Left lung (tissue), 10 donors: ENCODE results near the gene GSTCD. TPM values are rescaled to one million over a fixed set of nuclear protein-coding genes. Genes with fewer than 3 reads are reported as not detected.
"Not testable (repeated sequence)": the region's sequence is repeated elsewhere in the genome, so short reads cannot be mapped to it uniquely, and the experiment has no call there.

Experiments used
- ATAC-seq: fragments of 200-7000 bp; cut with Tn5 transposase; one replicate; pipeline ENCODE4 v1.9.1; 2020; ENCODE audit warnings: moderate library complexity
- DNase-seq, 4 donors: peaks; one replicate each; pipeline ENCODE4 v3.0.0-alpha.2; 2013 to 2020
- H3K27ac ChIP-seq, 2 donors: fragments of 200-600 bp; sonication (generic) in 1 of 2; one replicate each; pipeline versions ENCODE4 v1.5.0 to v1.8.0; 2020 to 2021
- H3K27me3 ChIP-seq, 2 donors: fragments of 200-600 bp; sonication (generic) in 1 of 2; one replicate each; pipeline versions ENCODE4 v1.5.0 to v1.8.0; 2020 to 2021
- H3K36me3 ChIP-seq, 2 donors: fragments of 200-600 bp; sonication (generic) in 1 of 2; one replicate each; pipeline versions ENCODE4 v1.5.0 to v1.8.0; 2020 to 2021
- H3K4me1 ChIP-seq, 2 donors: fragments of 200-600 bp; one replicate each; pipeline ENCODE4 v1.8.0; 2021
- H3K4me3 ChIP-seq, 2 donors: fragments of 200-600 bp; sonication (generic) in 1 of 2; one replicate each; pipeline versions ENCODE4 v1.5.0 to v1.8.0; 2020 to 2021; ENCODE audit warnings: mild to moderate bottlenecking in 1 of 2
- H3K9me3 ChIP-seq, 2 donors: fragments of 200-600 bp; sonication (generic) in 1 of 2; one replicate each; pipeline versions ENCODE4 v1.5.0 to v1.8.0; 2020 to 2021
- intact Hi-C, 2 donors: fragments of 100-400 bp; cut with DNase I; formaldehyde crosslinking; loops; one replicate each; pipeline versions ENCODE4 v1.11.2 to v1.14.2; 2022
- polyA plus RNA-seq, 6 donors: library from polyadenylated mRNA; unstranded; fragments of 120-200 nt; gene quantifications; one replicate each; pipeline ENCODE4 v1.2.1, GENCODE V29; 2013; ENCODE audit not compliant: insufficient read length in 6 of 6
- total RNA-seq, 2 donors: library from RNA; stranded (reverse); fragmentation: NEBNext Ultra II Directional; extraction: Animal tissue kit (Norgen Biotek cat#: 25700); gene quantifications; one replicate each; pipeline ENCODE4 v1.2.1, GENCODE V29; 2021
- TF ChIP-seq, protein P1 (sequence below), 2 donors: fragments of 200-600 bp; sonication (generic) in 1 of 2; IDR thresholded peaks; one replicate each; pipeline versions ENCODE4 v1.5.0 to v1.8.0; 2021; ENCODE audit warnings: antibody characterized with exemption in 2 of 2
- donor health status: DM: no; HTN: yes; CAD: no.
- donor health status: DM: no; HTN: no; CAD: no.

Gene GSTCD
- total and polyA plus RNA-seq, 8 donors = 10.8 to 16.9 (median 15.2) TPM

DNA sequence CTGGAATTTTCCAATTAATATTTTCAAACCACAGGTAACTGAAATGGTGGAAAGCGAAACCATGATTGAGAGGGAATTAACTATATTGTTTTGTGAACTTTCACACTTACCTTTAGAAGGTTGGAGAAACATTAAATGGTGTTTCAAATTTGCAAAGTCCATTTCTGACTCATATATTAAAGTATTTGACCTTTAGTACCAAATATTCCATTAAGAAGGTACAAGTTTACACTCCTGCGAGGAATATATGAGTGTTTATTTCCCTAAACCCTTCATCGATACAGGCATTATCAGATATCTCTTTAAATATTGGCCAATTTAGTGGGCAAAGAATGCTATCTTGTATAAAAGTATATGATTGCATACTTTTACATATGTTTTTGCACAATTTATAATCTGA is 142.6 kb downstream of the GSTCD start:
- Histone ChIP-seq H3K27ac (no peak overlapping the region), H3K36me3 (no peaks in the 10 kb centered on the region), H3K27me3 (no peaks in the 10 kb centered on the region), H3K4me3 (no peak overlapping the region), H3K9me3 (peaks cover 0 to 16% of the 10 kb centered on the region in 2 donors), H3K4me1 (no peaks in the 10 kb centered on the region)
- intact Hi-C loops = no loop called here
- TF ChIP-seq, protein P1, sequence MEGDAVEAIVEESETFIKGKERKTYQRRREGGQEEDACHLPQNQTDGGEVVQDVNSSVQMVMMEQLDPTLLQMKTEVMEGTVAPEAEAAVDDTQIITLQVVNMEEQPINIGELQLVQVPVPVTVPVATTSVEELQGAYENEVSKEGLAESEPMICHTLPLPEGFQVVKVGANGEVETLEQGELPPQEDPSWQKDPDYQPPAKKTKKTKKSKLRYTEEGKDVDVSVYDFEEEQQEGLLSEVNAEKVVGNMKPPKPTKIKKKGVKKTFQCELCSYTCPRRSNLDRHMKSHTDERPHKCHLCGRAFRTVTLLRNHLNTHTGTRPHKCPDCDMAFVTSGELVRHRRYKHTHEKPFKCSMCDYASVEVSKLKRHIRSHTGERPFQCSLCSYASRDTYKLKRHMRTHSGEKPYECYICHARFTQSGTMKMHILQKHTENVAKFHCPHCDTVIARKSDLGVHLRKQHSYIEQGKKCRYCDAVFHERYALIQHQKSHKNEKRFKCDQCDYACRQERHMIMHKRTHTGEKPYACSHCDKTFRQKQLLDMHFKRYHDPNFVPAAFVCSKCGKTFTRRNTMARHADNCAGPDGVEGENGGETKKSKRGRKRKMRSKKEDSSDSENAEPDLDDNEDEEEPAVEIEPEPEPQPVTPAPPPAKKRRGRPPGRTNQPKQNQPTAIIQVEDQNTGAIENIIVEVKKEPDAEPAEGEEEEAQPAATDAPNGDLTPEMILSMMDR (IDR thresholded peaks at IDR 0.05) = no peak
- DNase-seq (no peak), ATAC-seq (no peak)

DNA sequence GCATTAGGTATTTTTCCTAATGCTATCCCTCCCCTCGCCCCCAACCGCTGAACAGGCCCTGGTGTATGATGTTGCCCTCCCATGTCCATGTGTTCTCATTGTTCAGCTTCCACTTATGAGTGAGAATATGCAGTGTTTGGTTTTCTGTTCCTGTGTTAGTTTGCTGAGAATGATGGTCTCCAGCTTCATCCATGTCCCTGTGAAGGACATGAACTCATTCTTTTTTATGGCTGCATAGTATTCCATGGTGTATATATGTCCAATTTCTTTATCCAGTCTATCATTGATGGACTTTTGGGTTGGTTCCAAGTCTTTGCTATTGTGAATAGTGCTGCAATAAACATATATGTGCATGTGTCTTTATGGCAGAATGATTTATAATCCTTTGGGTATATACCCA is 143.6 kb downstream of the GSTCD start:
- intact Hi-C loops, DNase-seq, H3K4me3 ChIP-seq, ATAC-seq, H3K4me1 ChIP-seq, H3K27ac ChIP-seq, H3K27me3 ChIP-seq, H3K36me3 ChIP-seq: not testable (repeated sequence)
- H3K9me3 ChIP-seq = peaks cover 0 to 22% of the 10 kb centered on the region in 2 donors

DNA sequence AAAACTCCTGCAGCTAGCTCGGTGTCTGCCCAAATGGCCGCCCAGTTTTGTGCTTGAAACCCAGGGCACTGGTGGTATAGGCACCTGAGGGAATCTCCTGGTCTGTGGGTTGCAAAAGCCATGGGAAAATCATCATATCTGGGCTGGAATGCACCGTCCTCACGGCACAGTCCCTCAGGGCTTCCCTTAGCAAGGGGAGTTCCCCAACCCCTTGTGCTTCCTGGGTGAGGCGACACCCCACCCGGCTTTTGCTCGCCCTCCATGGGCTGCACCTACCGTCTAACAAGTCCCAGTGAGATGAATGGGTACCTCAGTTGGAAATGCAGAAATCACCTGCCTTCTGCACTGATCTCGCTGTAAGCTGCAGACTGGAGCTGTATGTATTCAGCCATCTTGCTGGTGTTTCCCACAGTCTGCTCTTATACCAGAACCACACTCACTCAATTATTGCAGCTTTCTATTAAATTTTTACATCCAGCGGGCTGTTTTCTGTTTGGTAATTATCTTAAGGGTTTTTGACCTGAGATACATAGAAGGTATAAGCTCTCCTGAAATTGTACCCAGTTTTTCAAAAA is 150.0 kb downstream of the GSTCD start:
- Histone ChIP-seq H3K27me3 (no peaks in the 10 kb centered on the region), H3K4me1 (no peaks in the 10 kb centered on the region), H3K36me3 (no peaks in the 10 kb centered on the region), H3K4me3 (no peak overlapping the region), H3K27ac (peak overlapping the region in 1 of 2 donors; percentile 23), H3K9me3 (peaks cover 0 to 33% of the 10 kb centered on the region in 2 donors)
- intact Hi-C loops = no loop called here
- TF ChIP-seq, protein P1 (IDR thresholded peaks at IDR 0.05) = no peak
- ATAC-seq (no peak), DNase-seq (no peak)

DNA sequence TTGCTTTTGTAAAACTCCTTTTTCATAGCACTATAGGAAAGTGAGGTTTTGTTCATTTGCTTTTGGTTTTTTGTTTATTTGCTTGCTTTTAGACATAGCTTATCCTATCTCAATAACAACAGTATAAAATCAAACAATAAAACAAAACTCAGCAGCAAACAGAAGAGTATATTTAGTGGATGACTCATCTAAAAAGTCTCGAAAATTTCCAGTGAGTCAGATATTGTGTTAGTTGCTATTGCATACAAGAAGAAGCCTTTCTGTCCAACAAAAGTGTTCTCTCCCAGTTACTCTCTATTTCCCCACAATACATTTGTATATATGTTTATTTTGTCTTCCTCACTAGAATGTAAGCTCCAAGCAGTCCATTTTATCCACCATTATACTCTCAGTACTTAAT is 150.6 kb downstream of the GSTCD start:
- H3K27ac ChIP-seq = peak overlapping the region; percentile 7 to 63
- no peaks in the 10 kb centered on the region for H3K27me3 ChIP-seq
- intact Hi-C loops = no loop called here
- DNase-seq = no peak
- no peak overlapping the region for H3K4me3 ChIP-seq
- H3K4me1 ChIP-seq = no peaks in the 10 kb centered on the region
- no peaks in the 10 kb centered on the region for H3K36me3 ChIP-seq
- H3K9me3 ChIP-seq = peaks cover 0 to 33% of the 10 kb centered on the region in 2 donors
- TF ChIP-seq, protein P1 (IDR thresholded peaks at IDR 0.05) = no peak
- ATAC-seq = peak; percentile 82

DNA sequence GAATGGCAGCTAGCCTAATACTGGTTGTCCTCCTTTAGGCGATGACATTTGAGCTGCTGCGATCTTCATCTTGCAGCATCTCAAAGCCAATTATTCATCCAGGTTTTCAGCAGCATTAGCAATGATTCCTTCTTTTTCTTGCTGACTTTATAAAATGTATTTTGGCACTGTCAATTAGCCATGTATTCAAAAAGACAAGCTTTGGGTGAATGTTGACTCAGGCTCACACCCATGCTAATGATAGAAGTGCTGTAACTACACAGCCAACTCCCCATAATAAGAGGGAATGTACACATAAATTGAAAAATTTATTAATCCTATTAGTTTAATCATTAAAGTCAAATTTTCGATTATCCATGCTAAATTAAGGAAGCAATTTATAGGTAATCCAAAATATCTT is 162.4 kb downstream of the GSTCD start:
- no peaks in the 10 kb centered on the region for H3K27me3 ChIP-seq
- no peak for ATAC-seq

More for the DNA sequence above, 162.4 kb downstream of the GSTCD start:
- TF ChIP-seq, protein P1 (IDR thresholded peaks at IDR 0.05) = no peak
- no peak for DNase-seq
- no peak overlapping the region for H3K27ac ChIP-seq
- H3K4me3 ChIP-seq = no peak overlapping the region
- H3K9me3 ChIP-seq = no peaks in the 10 kb centered on the region
- H3K36me3 ChIP-seq = no peaks in the 10 kb centered on the region
- intact Hi-C loops = no loop called here
- no peaks in the 10 kb centered on the region for H3K4me1 ChIP-seq
